PC-3 (cell line): Measurements from ENCODE around the gene CELF5.

Source experiments
- EZH2 ChIP-seq: fragments of 300-600 bp; sonication (generic); IDR thresholded peaks from one replicate; pipeline ENCODE4 v1.6.1; 2017; ENCODE audit warnings: antibody characterized with exemption, mild to moderate bottlenecking, low read length; ENCODE audit not compliant: unreplicated experiment
- TF ChIP-seq, protein P1 (sequence below): fragments of 300-600 bp; sonication (generic); conservative IDR thresholded peaks from 2 replicates; pipeline ENCODE4 v1.5.1; 2017; ENCODE audit warnings: antibody characterized with exemption, low read depth, mild to moderate bottlenecking, low read length

GRCh38 chr19:3282155-3282554 is 57.7 kb downstream of the CELF5 start:
- no peak for TF ChIP-seq EZH2
- TF ChIP-seq, protein P1, sequence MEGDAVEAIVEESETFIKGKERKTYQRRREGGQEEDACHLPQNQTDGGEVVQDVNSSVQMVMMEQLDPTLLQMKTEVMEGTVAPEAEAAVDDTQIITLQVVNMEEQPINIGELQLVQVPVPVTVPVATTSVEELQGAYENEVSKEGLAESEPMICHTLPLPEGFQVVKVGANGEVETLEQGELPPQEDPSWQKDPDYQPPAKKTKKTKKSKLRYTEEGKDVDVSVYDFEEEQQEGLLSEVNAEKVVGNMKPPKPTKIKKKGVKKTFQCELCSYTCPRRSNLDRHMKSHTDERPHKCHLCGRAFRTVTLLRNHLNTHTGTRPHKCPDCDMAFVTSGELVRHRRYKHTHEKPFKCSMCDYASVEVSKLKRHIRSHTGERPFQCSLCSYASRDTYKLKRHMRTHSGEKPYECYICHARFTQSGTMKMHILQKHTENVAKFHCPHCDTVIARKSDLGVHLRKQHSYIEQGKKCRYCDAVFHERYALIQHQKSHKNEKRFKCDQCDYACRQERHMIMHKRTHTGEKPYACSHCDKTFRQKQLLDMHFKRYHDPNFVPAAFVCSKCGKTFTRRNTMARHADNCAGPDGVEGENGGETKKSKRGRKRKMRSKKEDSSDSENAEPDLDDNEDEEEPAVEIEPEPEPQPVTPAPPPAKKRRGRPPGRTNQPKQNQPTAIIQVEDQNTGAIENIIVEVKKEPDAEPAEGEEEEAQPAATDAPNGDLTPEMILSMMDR: no peak
